Left lung (tissue), 10 donors: ENCODE measurements around the gene RPLP2. TPM values are rescaled to one million over a fixed set of nuclear protein-coding genes. Genes with fewer than 3 reads are reported as not detected.

ENCODE experiments used
- ATAC-seq: fragments of 200-7000 bp; cut with Tn5 transposase; one replicate; pipeline ENCODE4 v1.9.1; 2020; ENCODE audit warnings: moderate library complexity
- DNase-seq, 4 donors: peaks; one replicate each; pipeline ENCODE4 v3.0.0-alpha.2; 2013 to 2020
- H3K27ac ChIP-seq, 2 donors: fragments of 200-600 bp; sonication (generic) in 1 of 2; one replicate each; pipeline versions ENCODE4 v1.5.0 to v1.8.0; 2020 to 2021
- H3K27me3 ChIP-seq, 2 donors: fragments of 200-600 bp; sonication (generic) in 1 of 2; one replicate each; pipeline versions ENCODE4 v1.5.0 to v1.8.0; 2020 to 2021
- H3K36me3 ChIP-seq, 2 donors: fragments of 200-600 bp; sonication (generic) in 1 of 2; one replicate each; pipeline versions ENCODE4 v1.5.0 to v1.8.0; 2020 to 2021
- H3K4me1 ChIP-seq, 2 donors: fragments of 200-600 bp; one replicate each; pipeline ENCODE4 v1.8.0; 2021
- H3K4me3 ChIP-seq, 2 donors: fragments of 200-600 bp; sonication (generic) in 1 of 2; one replicate each; pipeline versions ENCODE4 v1.5.0 to v1.8.0; 2020 to 2021; ENCODE audit warnings: mild to moderate bottlenecking in 1 of 2
- H3K9me3 ChIP-seq, 2 donors: fragments of 200-600 bp; sonication (generic) in 1 of 2; one replicate each; pipeline versions ENCODE4 v1.5.0 to v1.8.0; 2020 to 2021
- CTCF ChIP-seq, 2 donors: fragments of 200-600 bp; sonication (generic) in 1 of 2; IDR thresholded peaks; one replicate each; pipeline versions ENCODE4 v1.5.0 to v1.8.0; 2021; ENCODE audit warnings: antibody characterized with exemption in 2 of 2
- intact Hi-C, 2 donors: fragments of 100-400 bp; cut with DNase I; formaldehyde crosslinking; loops; one replicate each; pipeline versions ENCODE4 v1.11.2 to v1.14.2; 2022
- polyA plus RNA-seq, 6 donors: library from polyadenylated mRNA; unstranded; fragments of 120-200 nt; gene quantifications; one replicate each; pipeline ENCODE4 v1.2.1, GENCODE V29; 2013; ENCODE audit not compliant: insufficient read length in 6 of 6
- total RNA-seq, 2 donors: library from RNA; stranded (reverse); fragmentation: NEBNext Ultra II Directional; extraction: Animal tissue kit (Norgen Biotek cat#: 25700); gene quantifications; one replicate each; pipeline ENCODE4 v1.2.1, GENCODE V29; 2021
- donor health status: DM: no; HTN: yes; CAD: no.
- donor health status: DM: no; HTN: no; CAD: no.

The RPLP2 gene
- total and polyA plus RNA-seq, 8 donors, result 1,154 to 1,802 (median 1,390) TPM

- ATAC-seq, result no peak
- intact Hi-C loops, result no loop called here
- peaks cover 0 to 11% of the 10 kb centered on the region in 2 donors for H3K4me1 ChIP-seq
- TF ChIP-seq CTCF (IDR thresholded peaks at IDR 0.05), result no peak
- H3K27ac ChIP-seq, result no peak overlapping the region
- no peaks in the 10 kb centered on the region for H3K27me3 ChIP-seq
- DNase-seq, result no peak
- no peak overlapping the region for H3K4me3 ChIP-seq
- peaks cover 0 to 83% of the 10 kb centered on the region in 2 donors for H3K36me3 ChIP-seq
- no peaks in the 10 kb centered on the region for H3K9me3 ChIP-seq
Measured at GRCh38 chr11:766936-767210, 42.9 kb upstream of the RPLP2 start.

GRCh38 chr11:767238-767637, 42.5 kb upstream of the RPLP2 start:
- TF ChIP-seq CTCF (IDR thresholded peaks at IDR 0.05), result no peak
- no peak for DNase-seq
- H3K27me3 ChIP-seq, result no peaks in the 10 kb centered on the region
- no peak overlapping the region for H3K4me3 ChIP-seq
- intact Hi-C loops, result no loop called here
- no peak overlapping the region for H3K27ac ChIP-seq
- no peaks in the 10 kb centered on the region for H3K9me3 ChIP-seq
- ATAC-seq, result no peak
- peaks cover 0 to 83% of the 10 kb centered on the region in 2 donors for H3K36me3 ChIP-seq
- H3K4me1 ChIP-seq, result peaks cover 0 to 7% of the 10 kb centered on the region in 2 donors

- peaks cover 0 to 78% of the 10 kb centered on the region in 2 donors for H3K36me3 ChIP-seq
Measured at GRCh38 chr11:769887-770641, 39.7 kb upstream of the RPLP2 start.

GRCh38 chr11:770642-771616, 38.8 kb upstream of the RPLP2 start:
- Histone ChIP-seq H3K27ac (no peak overlapping the region), H3K27me3 (no peaks in the 10 kb centered on the region), H3K9me3 (no peaks in the 10 kb centered on the region), H3K4me1 (peaks cover 2 to 20% of the 10 kb centered on the region in 2 donors), H3K4me3 (no peak overlapping the region), H3K36me3 (peaks cover 0 to 70% of the 10 kb centered on the region in 2 donors)
- ATAC-seq, result no peak
- intact Hi-C loops, result no loop called here
- no peak for DNase-seq
- no peak for TF ChIP-seq CTCF (IDR thresholded peaks at IDR 0.05)

More at GRCh38 chr11:769887-770641, 39.7 kb upstream of the RPLP2 start:
- Histone ChIP-seq H3K4me3 (no peak overlapping the region), H3K4me1 (peaks cover 0 to 11% of the 10 kb centered on the region in 2 donors), H3K27me3 (no peaks in the 10 kb centered on the region), H3K27ac (no peak overlapping the region), H3K9me3 (no peaks in the 10 kb centered on the region)
- no peak for TF ChIP-seq CTCF (IDR thresholded peaks at IDR 0.05)
- no peak for ATAC-seq
- DNase-seq, result no peak
- intact Hi-C loops, result no loop called here

- peaks cover 9 to 27% of the 10 kb centered on the region in 2 donors for H3K4me1 ChIP-seq
- no peak overlapping the region for H3K27ac ChIP-seq
- TF ChIP-seq CTCF (IDR thresholded peaks at IDR 0.05), result no peak
- H3K36me3 ChIP-seq, result peaks cover 0 to 62% of the 10 kb centered on the region in 2 donors
- intact Hi-C loops, result no loop called here
- no peaks in the 10 kb centered on the region for H3K9me3 ChIP-seq
- DNase-seq (no peak), ATAC-seq (no peak)
- H3K4me3 ChIP-seq, result no peak overlapping the region
- no peaks in the 10 kb centered on the region for H3K27me3 ChIP-seq
Measured at GRCh38 chr11:771617-772204, 38.1 kb upstream of the RPLP2 start.
